ACHN (cell line): ENCODE data around the gene PAM.
A peak's percentile ranks its signal among the peaks of the same experiment; 100 is the strongest.
"Not testable (repeated sequence)": the region's sequence is repeated elsewhere in the genome, so short reads cannot be mapped to it uniquely, and the experiment has no call there.

Experiments used
- DNase-seq: peaks from one replicate; pipeline ENCODE4 v3.0.0-alpha.2; 2015
- in situ Hi-C: cut with HindIII; loops from 2 replicates; pipeline ENCODE4 v1.10.0; 2017; ENCODE audit warnings: low sequenced_read_pairs, low pct_ligation_motif_present, low pct_unique_long_range_greater_than_20kb

PAM gene

DNA sequence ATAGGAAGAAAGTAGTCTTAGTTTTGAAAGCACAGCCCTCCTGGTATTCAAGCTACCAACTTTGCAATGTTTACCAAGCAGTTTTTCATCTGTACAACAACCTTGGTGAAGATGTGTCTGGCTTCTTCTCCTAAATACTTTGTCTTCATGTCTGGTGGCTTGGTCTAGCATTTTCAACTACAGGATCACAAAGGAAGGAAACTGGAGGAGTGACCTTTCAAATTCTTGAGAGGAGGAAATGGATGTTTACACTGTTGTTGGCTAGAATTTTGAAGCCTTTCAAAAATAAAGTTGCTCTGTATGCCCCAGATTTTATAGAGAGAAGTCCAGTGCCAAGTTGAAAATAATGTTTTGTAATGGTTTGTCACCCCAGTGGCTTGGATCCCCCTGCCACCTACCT lies 16.3 kb downstream of the PAM start:
- in situ Hi-C loops: no loop called here
- no peak for DNase-seq

- DNase-seq: no peak
- in situ Hi-C loops: no loop called here
These were observed 17.2 kb downstream of the PAM start for GRCh38 chr5:102772273-102772672.

DNA sequence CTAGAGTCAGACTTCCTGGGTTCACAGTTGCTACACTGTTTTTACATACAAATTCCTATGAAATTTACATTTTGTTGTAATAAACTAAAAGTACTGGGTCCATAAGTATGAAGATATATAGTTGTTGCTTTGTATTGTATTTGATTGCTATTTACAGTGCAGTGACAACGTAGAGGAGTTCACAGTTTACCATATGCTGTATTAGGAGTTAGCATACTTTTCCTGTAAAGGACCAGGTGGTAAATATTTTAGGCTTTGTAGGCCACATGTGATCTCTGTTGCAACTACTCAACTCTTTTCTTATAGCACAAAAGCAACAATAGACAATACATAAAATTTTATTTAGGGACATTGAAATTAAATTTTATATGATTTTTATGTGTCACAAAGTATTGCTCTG lies 18.0 kb downstream of the PAM start:
- no peak for DNase-seq
- in situ Hi-C loops: no loop called here

DNA sequence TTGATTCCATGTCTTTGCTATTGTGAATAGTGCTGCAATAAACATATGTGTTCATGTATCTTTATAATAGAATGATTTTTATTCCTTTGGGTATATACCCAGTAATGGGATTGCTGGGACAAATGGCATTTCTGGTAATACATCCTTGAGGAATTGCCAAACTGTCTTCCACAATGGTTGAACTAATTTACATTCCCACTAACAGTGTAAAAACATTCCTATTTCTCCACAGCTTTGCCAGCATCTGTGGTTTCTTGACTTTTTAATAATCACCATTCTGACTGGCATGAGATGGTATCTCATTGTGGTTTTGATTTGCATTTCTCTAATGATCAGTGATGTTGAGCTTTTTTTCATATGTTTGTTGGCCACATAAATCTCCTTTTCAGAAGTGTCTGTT lies 20.7 kb downstream of the PAM start:
- in situ Hi-C loops, DNase-seq: not testable (repeated sequence)

GRCh38 chr5:102777099-102777498 lies 22.0 kb downstream of the PAM start:
- in situ Hi-C loops: no loop called here
- DNase-seq: no peak

DNA sequence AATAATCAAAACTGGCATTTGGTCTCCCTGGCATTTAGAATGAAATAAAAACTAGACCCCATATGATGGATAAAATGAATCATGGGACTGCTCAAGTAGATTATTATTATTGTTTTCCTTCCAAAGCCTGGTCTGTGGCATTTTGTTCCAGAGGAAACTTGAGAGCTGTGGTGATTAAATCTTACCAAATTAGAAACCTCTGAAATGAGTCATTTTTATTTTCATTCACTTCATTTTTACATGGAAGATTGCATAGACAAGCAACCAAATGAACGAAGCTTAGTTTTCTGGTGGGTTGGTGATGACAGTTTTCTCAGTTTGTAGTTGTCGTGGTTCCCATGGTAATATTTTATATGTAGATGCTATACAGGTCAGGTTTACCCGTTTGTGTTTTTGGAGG lies 23.4 kb downstream of the PAM start:
- DNase-seq: no peak
- in situ Hi-C loops: no loop called here

- in situ Hi-C loops: no loop called here
- no peak for DNase-seq
These were observed 26.3 kb downstream of the PAM start for GRCh38 chr5:102781359-102781758.

- in situ Hi-C loops: no loop called here
These were observed 26.7 kb downstream of the PAM start for GRCh38 chr5:102781786-102782185.

DNA sequence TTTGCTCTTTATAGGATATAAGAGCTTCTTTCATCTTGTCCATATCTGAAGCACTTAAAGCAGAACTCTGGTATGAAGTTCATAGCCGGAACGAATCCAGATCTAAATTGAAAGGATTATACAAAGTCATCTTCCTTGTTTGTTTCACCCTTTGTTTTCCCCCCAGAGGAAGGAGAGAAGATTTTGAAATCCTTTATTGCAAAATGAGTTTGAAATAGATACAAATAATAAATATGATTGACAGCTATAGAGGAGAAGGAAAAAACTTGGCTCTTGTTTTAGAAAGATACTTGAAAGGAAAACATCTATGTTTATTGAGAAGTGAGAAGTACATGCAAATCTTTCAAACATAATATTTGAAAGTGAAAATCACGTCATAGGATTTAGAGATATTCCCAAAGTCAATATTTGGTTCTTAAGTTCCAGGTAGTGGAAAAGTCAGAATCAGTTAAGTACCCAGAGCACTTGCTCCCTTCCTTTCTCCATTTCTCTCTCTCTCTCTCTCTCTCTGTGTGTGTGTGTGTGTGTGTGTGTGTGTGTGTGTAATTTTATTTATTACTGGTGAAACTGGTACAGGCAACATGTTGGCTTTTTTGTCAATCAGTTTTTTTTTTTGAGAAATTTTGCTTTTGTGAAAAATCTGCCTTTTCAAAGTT lies 27.2 kb downstream of the PAM start:
- in situ Hi-C loops: no loop called here
- no peak for DNase-seq

More at GRCh38 chr5:102781786-102782185, 26.7 kb downstream of the PAM start:
- DNase-seq: no peak

DNA sequence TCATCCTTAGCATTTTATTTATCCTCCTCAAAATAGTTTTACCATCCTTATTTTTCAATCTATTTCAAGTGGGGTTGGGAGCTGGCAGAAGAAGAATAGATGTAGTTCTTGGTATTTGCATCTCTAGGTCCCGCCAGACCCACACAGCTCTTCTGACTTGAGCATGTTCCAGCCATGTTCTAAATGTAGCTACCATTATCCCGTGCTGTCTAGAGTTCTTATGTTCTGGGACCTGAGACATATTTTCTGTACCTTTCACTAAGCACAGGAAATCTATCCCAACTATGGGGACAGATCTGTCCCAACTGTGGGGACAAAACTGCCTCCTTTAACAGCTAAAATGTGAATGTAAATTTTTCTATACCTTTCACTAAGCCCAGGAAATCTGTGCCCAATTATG lies 32.0 kb downstream of the PAM start:
- in situ Hi-C loops: no loop called here

GRCh38 chr5:102788788-102789187 lies 33.7 kb downstream of the PAM start:
- in situ Hi-C loops: no loop called here

More for the DNA sequence above, 32.0 kb downstream of the PAM start:
- DNase-seq: no peak

GRCh38 chr5:102789469-102789868 lies 34.4 kb downstream of the PAM start:
- no peak for DNase-seq
- in situ Hi-C loops: no loop called here

More at GRCh38 chr5:102788788-102789187, 33.7 kb downstream of the PAM start:
- DNase-seq: no peak

DNA sequence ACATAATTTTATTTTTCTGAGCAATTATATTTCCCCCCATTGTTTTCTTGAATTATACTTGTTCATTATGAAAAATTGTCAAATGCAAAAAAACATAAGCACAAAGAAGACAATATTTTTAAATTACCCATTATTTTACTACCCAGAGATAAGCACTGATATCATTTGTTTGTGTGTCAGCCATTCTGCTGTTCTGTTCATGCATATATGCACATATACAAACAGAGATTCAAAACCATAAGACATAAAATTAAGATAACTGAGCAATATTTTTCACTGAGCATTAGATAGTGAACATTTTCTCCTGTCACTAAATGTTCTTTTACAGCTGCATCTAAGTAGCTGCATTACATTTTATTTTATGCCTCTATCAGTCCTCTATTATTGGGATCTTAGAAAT lies 35.6 kb downstream of the PAM start:
- DNase-seq: no peak
- in situ Hi-C loops: no loop called here

DNA sequence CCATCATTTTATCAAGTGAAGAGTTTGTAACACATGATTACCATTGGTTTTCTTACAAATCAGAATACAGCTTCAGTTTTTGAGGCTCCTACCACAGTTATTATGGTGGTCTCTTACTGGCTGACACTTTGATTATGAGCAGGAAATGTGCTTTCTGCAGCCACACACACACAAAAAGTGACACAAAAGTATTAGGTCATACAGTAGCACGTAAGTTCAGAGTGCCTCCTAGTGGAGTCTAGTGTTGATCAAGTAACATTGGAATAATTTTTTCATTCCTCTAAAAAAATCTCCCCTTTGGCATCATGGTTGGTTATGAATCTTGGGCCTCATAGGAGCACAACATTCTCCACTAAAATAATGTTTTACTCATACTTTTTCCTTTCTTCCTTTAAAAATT lies 37.6 kb downstream of the PAM start:
- in situ Hi-C loops: no loop called here
- DNase-seq: peak; percentile 33

DNA sequence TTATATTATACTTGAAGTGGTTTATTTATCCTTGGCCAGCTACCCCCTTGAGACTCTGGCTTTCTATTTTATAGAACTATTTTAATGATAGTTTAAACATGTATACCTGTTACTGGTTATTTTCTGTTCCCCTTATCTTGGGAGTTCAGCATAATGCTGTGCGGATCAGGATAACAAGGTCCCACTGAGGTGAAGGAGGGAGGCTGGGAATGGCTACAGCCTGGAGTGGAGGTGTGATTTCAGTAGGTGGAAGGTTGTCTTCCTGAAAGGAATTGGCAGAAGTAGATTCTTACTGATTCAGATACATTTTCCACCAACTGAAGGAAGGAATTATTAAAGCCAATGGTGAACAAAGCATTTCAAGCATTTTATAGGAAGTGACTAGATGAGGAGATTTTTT lies 38.9 kb downstream of the PAM start:
- DNase-seq: no peak
- in situ Hi-C loops: no loop called here

DNA sequence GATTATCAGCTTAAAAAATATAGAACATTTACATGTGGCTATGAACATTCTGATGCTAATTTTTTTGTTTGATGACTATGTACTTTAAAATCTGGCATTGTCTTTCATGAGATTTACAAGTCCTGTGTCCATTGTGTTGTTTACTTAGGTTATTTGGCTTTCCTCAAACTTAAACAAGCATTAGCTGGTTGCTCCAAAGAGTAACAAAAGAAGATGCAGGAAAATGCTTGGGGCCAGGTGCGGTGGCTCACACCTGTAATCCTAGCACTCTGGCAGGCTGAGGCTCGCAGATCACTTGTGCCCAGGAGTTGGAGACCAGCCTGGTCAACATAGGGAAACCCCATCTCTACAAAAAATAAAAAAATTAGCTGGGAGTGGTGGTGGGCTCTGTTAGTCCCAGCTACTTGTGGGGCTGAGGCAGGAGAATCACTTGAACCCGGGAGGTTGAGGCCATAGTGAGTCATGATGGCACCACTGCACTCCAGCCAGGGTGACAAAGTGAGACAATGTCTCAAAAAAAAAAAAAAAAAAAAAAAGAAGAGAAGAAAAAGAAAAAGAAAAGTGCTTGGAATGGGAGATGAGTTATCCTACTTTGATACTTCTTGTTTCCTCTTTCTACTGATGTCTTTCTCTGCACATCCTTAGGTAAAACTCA lies 39.7 kb downstream of the PAM start:
- DNase-seq: no peak
- in situ Hi-C loops: no loop called here

- in situ Hi-C loops: no loop called here
- DNase-seq: no peak
These were observed 40.4 kb downstream of the PAM start for GRCh38 chr5:102795526-102795925.

- no peak for DNase-seq
- in situ Hi-C loops: no loop called here
These were observed 40.9 kb downstream of the PAM start for GRCh38 chr5:102796009-102796408.

GRCh38 chr5:102796498-102796897 lies 41.4 kb downstream of the PAM start:
- no peak for DNase-seq
- in situ Hi-C loops: no loop called here

GRCh38 chr5:102797322-102797884 lies 42.3 kb downstream of the PAM start:
- in situ Hi-C loops: no loop called here
- no peak for DNase-seq
